Jurkat, Clone E6-1 (cell line): Measurements from ENCODE around the gene AFAP1L1.

ENCODE experiments used
- DNase-seq: peaks from one replicate; pipeline ENCODE4 v3.0.0-alpha.2; 2011; ENCODE audit warnings: low read depth, low spot score
- H3K4me3 ChIP-seq: 2 replicates; pipeline ENCODE4 v1.5.1; 2011; ENCODE audit warnings: mild to moderate bottlenecking, low read length, control low read depth, moderate library complexity

AFAP1L1 gene

DNA sequence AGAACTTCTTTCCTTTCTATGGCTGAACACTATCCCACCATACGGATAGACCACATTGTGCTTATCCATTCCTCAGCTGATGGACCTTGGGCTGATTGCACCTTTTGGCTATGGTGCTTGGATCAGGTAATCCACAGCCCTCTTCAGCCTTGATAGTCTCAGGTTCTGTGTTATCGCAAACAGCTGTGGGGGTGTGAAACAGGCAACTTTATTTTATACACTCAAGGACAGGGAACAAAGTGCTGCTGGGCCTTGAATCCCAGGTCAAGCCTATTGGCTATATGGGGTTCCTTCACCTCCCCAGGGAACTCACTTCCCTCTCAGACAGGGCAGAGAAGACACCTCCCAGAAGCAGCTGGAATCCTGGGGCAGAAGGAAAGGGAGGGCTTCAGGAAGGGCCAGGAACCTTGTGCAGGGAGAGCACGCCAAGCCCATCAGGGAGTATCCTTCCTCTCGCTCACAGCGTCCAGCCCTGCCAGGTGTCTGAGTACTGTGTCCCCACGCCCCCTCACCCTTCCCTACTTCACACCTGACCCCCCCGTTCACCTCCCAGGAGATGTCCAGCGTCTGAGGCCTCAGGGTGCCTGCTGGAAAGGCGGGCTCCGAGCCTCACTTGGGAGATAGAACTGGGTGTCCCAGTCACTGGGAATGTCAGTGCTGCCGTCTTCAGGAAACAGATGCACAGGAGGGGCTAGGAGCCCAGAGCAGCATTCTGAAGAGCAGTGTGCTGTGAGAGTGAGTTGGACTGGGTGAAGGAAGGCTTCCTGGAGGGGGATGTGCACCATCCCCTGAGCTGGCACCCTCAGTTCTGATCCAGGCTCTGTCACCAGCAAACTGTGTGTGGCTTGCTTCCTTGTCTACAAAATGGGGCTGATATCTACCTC is 32.8 kb downstream of the AFAP1L1 start:
- H3K4me3 ChIP-seq, result no peak overlapping the region
- DNase-seq, result no peak

DNA sequence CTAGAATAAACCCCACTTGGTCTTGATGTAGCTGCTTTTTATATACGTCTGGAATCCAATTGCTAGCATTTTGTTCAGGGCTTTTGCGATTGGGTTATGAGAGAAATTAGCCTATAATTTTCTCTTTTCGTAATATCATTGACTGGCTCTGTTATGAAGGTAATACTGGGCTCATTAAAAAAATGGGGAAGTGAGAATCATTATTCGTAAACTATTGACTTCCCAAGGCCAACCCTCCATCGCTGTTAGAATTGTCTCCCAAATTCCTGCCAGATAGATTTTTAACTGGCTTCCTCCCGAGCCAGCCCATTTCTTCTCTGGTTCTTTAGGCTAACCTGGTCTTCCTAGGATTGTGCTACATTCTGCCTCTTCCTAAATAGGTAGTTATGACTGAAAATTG is 37.7 kb downstream of the AFAP1L1 start:
- no peak overlapping the region for H3K4me3 ChIP-seq
- DNase-seq, result no peak

DNA sequence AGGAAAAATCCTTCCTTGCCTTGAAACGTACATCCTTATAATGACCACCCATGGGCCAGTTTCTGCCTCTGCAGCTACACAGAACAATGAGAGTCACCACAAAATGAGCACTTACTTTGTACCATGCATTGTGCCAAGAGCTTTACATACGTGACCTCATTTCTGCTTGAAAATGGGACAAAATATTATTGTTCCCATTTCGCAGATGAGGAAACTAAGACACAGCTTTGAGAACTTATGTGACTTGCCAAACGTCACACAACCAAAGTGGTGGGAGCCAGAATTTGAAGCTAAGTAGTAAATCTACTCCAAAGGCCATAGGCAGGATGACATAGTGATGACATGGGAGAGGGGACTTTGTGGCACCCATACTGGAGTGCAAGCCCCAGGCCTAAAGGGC is 38.8 kb downstream of the AFAP1L1 start:
- DNase-seq, result no peak
- H3K4me3 ChIP-seq, result no peak overlapping the region

DNA sequence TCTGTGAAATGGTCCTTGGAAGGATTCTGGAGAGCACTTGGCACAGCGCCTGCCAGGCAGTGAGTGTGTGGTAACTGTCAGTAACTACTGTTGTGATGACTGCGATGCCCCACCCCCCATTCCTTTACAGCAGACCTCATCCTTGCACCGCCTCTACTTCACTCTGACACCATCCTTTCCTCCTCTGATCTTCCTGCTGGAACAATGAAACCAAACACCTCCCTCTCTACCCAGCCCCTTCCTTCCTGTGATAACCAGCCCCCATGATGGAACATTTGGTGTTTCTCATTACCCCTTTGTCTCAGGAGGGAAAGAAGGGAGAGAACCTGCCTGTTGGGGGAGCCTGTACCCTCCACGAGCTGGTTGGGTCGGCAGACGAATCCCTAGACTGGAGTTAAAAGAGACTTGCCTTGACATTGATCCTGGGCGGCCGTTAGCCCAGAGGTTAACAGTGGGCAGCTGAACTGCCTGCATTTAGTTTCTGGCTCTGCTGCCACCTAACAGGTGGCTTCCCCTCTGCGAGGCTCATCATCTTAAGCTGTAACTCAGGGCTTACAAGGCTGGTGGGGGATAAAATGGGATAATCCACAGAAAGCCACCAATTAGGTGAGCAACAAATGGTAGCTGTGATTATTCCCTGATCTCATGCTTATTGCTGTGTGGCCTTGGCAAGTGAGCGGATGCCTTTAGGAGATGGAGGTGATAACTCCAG is 39.4 kb downstream of the AFAP1L1 start:
- H3K4me3 ChIP-seq, result no peak overlapping the region
- DNase-seq, result peak; percentile 43

DNA sequence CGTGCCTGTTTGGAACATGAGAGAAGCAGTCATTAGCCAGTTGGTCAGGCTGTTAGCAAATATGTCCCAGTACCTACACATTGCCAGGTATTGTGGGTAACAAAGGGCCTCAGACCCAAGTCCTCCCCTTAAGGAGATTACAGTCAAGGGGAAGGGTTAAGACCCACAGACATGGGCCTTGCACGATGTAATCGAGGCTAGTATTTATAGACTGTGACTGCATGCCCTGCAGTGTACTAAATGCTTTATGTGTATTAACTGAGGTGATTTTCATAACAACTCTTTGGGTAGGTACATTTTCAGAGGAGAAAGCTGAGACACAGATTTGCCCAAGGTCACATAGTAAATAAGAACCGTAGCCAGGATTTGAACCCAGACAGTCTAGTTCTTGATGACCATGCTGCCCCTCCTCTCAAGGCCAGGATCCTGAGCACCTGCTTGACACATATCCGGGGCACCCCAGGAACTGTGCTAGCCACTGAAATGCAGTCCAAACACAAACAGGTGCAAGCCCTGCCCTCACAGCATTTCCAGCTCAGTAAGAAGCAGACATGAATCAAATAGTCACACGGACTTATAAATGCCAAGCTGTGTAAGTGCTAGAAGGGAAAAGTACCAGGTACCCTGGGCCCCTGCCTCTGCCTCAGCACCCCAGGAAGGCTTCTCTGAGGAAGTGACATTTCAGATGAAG is 41.6 kb downstream of the AFAP1L1 start:
- no peak overlapping the region for H3K4me3 ChIP-seq

GRCh38 chr5:149314571-149315111 is 43.0 kb downstream of the AFAP1L1 start:
- no peak for DNase-seq
- no peak overlapping the region for H3K4me3 ChIP-seq

More for the DNA sequence above, 41.6 kb downstream of the AFAP1L1 start:
- no peak for DNase-seq

GRCh38 chr5:149315753-149316152 is 44.1 kb downstream of the AFAP1L1 start:
- no peak for DNase-seq

DNA sequence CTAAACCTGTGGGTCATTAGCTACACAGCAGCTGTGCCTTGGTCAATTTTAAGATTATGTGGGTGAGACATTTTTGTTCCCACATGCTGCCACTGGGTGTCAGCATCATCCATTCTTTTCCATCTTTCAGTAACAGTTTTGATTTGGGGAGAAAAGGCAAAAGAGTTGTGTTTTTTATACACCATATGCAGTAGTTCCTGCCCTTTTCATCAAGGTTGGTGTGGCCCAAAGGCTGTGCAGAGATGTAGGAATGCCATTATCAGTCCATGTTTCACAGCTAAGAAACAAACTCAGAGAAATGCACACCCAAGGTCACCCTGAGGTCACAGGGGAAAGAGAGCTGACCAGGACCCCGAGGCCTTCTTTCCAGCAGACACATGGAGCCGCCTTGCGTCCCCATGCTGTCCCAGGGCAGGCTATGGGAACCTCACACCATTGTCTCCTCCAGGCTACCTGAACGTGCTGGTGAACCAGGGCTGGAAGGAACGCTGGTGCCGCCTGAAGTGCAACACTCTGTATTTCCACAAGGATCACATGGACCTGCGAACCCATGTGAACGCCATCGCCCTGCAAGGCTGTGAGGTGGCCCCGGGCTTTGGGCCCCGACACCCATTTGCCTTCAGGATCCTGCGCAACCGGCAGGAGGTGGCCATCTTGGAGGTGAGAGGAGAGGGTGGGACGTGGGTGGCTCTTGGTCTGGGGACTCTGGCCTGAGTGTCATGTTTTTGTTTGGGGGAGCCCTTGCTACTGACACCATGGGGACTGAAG is 45.8 kb downstream of the AFAP1L1 start:
- no peak overlapping the region for H3K4me3 ChIP-seq
- DNase-seq, result peak; percentile 22

More at GRCh38 chr5:149315753-149316152, 44.1 kb downstream of the AFAP1L1 start:
- no peak overlapping the region for H3K4me3 ChIP-seq

DNA sequence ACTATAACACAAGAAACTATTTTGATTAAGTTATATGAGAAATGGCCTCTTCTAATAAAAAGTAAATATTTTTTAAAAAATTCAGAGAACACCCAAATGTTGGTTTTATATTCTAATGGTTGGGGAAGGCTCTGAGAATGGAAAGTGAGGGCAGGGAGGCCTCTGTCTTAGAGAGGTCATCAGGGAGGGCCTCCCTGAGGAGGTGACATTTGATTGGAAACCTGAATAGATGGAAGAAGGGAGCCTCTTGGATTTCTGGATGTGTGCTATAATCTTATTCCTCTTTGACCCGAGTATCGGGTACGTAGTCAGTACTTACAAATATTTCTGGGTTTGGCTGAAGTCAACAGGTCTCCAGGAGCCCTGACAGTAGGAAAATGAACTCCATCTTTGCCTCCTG is 47.5 kb downstream of the AFAP1L1 start:
- H3K4me3 ChIP-seq, result no peak overlapping the region
- no peak for DNase-seq

DNA sequence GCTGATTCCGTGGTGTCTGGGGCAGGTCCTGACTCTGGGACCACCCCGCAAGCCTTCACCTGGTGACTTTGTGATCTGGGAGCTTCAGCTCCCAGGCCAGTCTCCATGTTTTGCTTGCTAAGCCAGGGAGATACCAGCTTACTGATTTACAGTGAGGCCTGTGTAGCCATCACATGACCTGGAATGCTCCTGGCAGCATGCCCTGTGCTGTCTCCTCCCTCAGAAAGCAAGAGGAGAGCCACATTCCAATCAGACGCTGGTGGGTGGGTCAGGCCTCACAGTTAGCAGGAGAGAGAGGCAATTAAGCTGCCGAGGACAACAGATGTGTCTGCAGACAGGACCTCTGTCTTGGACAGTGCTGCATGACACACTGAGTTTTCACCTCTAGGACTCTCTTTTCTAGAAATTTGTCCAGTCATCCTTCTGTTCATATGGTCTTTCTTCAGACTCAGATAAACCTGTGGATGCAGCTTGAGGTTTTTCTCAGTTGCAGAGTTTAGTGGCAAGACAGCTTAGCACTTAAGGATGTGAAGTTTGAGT is 49.2 kb downstream of the AFAP1L1 start:
- H3K4me3 ChIP-seq, result no peak overlapping the region

DNA sequence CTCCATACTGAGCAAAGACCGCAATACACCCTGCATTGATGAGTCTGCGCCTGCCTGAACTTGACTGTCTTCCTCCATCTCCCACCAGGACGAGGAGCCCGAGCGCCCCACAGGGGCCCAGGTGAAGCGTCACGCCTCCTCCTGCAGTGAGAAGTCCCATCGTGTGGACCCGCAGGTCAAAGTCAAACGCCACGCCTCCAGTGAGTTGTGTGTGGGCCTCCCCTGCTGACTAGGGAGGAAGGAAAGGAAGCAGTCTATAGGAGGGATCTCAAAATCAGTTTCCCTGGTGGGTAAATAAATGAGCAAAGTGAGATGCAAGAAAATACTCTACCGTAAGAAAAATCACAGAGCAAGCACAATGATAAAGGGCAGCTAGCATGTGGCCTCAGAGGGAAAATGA is 50.9 kb downstream of the AFAP1L1 start:
- H3K4me3 ChIP-seq, result no peak overlapping the region

More for the DNA sequence above, 49.2 kb downstream of the AFAP1L1 start:
- no peak for DNase-seq

GRCh38 chr5:149323210-149323609 is 51.6 kb downstream of the AFAP1L1 start:
- H3K4me3 ChIP-seq, result no peak overlapping the region
- DNase-seq, result no peak

More for the DNA sequence above, 50.9 kb downstream of the AFAP1L1 start:
- DNase-seq, result no peak

DNA sequence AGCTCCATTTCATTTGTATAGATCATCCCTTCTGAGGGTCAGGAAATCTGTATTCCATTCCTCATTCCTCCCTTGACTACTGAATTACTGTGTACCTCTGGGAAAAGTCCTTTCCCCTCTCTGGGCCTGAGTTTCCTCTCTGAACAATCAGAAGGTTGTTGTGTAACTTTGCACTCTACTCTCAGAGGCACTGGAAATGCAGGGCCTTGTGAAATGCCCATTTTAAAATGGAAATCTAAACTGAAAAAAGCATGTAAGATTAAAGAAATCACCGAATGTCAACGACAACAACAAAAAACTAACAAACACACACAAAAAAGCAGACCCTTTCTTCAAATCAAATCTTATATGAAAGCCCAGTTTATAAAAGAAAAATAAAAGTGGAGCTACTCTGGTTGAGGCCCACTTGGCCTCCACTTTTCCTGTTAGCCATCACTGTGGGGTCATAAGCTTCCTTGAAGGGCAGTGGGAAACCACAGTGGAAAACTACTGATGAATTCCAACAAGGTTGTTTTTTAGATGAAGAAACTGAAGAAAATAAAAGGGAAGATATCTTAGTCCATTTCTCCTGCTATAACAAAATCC is 52.1 kb downstream of the AFAP1L1 start:
- H3K4me3 ChIP-seq, result no peak overlapping the region
- DNase-seq, result no peak

- no peak overlapping the region for H3K4me3 ChIP-seq
- DNase-seq, result no peak
Observed at GRCh38 chr5:149324641-149325040, 53.0 kb downstream of the AFAP1L1 start.

DNA sequence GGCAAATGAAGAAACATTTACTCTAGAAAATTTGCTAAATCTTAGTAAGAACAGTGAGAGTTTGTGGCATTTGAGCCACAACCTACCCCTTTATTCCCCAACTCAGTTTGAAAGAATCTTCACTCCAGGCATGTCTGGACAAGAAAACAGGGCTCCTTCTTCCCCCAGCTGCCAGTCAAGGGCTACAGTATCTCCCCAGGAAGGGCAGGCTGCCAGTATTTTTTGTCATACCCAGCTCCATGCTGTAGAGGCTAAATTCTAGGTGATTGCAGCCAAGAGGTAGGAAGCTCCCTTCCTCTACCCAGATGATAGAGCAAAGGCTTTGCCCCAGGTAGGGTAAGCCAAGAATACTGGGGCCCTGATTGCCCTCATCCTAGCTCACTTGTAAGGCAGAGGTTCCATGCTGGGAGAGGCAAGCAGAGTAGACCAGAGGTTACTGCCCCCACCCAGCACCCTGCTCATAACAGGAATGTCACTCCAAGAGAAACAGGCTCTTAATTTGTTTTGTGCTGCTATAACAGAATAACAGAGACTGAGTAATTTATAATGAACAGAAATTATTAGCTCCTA is 53.6 kb downstream of the AFAP1L1 start:
- H3K4me3 ChIP-seq, result no peak overlapping the region
- no peak for DNase-seq

DNA sequence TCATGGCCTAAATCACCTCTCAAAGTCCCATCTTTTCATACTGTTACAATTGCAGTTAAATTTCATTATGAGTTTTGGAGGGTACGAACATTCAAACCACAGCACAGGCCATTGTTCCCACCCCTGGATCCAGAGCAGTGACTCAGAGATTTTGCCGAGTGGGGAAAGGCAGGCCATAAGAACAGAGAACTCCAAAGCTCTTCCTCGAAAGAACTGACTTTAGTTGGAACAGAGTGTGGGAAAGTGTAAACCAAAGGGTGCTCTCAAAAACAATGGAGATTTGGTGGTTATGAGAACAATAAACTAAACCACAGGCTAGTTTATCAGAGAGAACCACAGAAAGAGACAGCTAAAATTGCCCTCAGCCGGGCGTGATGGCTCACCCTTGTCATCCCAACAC is 54.2 kb downstream of the AFAP1L1 start:
- no peak overlapping the region for H3K4me3 ChIP-seq
- DNase-seq, result no peak

- no peak for DNase-seq
- H3K4me3 ChIP-seq, result no peak overlapping the region
Observed at GRCh38 chr5:149326611-149327010, 55.0 kb downstream of the AFAP1L1 start.

GRCh38 chr5:149328177-149328576 is 56.5 kb downstream of the AFAP1L1 start:
- no peak overlapping the region for H3K4me3 ChIP-seq
- DNase-seq, result no peak
